Nephron (organoid): ENCODE data around the gene LRP4.

Source experiments
- H3K27ac Mint-ChIP-seq, 3 experiments: 2 replicates each; pipeline ENCODE4 v1.8.0; 2020; ENCODE audit warnings: mixed read lengths in 3 of 3, mild to moderate bottlenecking in 2 of 3, moderate library complexity in 1 of 3
- H3K27me3 Mint-ChIP-seq: 2 replicates; pipeline ENCODE4 v1.8.0; 2021; ENCODE audit warnings: low read depth, mild to moderate bottlenecking, moderate library complexity, mixed read lengths
- H3K36me3 Mint-ChIP-seq: 2 replicates; pipeline ENCODE4 v1.8.0; 2020; ENCODE audit warnings: low read depth, mixed read lengths
- H3K4me1 Mint-ChIP-seq: 2 replicates; pipeline ENCODE4 v1.8.0; 2020; ENCODE audit warnings: mixed read lengths
- H3K4me3 Mint-ChIP-seq, 3 experiments: 2 replicates each; pipeline ENCODE4 v1.8.0; 2020; ENCODE audit warnings: mild to moderate bottlenecking in 3 of 3, mixed read lengths in 3 of 3, moderate library complexity in 2 of 3
- H3K9me3 Mint-ChIP-seq: 2 replicates; pipeline ENCODE4 v1.8.0; 2020; ENCODE audit warnings: mixed read lengths
- TF ChIP-seq, protein P1 (sequence below), 3 experiments: fragments of 200-600 bp; sonication (generic); IDR thresholded peaks; one replicate each; pipeline ENCODE4 v1.5.0; 2021; ENCODE audit warnings: antibody characterized with exemption in 3 of 3; ENCODE audit not compliant: unreplicated experiment in 3 of 3

Gene LRP4

DNA sequence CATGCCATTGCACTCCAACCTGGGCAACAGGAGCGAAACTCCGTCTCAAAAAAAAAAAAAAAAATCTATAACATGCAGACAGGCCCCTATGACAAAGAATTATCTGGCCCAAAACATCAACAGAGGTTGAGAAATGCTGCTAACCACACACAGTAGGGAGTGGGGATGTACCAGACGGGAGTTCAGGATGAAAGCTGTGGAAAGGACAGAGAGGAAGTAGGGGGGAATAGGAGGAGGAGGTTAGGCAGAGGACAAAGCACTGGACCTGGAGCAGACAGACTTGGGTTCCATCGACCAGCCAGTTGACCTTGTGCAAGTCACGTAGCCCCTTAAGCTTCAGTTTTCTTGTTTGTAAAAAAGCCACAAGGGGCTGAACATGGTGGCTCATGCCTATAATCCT, 12.5 kb downstream of the LRP4 start:
- TF ChIP-seq, protein P1, sequence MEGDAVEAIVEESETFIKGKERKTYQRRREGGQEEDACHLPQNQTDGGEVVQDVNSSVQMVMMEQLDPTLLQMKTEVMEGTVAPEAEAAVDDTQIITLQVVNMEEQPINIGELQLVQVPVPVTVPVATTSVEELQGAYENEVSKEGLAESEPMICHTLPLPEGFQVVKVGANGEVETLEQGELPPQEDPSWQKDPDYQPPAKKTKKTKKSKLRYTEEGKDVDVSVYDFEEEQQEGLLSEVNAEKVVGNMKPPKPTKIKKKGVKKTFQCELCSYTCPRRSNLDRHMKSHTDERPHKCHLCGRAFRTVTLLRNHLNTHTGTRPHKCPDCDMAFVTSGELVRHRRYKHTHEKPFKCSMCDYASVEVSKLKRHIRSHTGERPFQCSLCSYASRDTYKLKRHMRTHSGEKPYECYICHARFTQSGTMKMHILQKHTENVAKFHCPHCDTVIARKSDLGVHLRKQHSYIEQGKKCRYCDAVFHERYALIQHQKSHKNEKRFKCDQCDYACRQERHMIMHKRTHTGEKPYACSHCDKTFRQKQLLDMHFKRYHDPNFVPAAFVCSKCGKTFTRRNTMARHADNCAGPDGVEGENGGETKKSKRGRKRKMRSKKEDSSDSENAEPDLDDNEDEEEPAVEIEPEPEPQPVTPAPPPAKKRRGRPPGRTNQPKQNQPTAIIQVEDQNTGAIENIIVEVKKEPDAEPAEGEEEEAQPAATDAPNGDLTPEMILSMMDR (IDR thresholded peaks at IDR 0.05; ENCODE audit: unreplicated experiment in 3 of 3): no peak
- H3K4me3 Mint-ChIP-seq: no peak overlapping the region
- peaks cover 27% of the 10 kb centered on the region for H3K4me1 Mint-ChIP-seq
- H3K36me3 Mint-ChIP-seq: peaks cover 6% of the 10 kb centered on the region
- H3K9me3 Mint-ChIP-seq: no peaks in the 10 kb centered on the region
- H3K27ac Mint-ChIP-seq: no peak overlapping the region
- H3K27me3 Mint-ChIP-seq: no peaks in the 10 kb centered on the region

- Mint-ChIP-seq H3K27me3 (no peaks in the 10 kb centered on the region), H3K27ac (no peak overlapping the region), H3K4me1 (peaks cover 27% of the 10 kb centered on the region), H3K9me3 (no peaks in the 10 kb centered on the region), H3K36me3 (peaks cover 18% of the 10 kb centered on the region), H3K4me3 (no peak overlapping the region)
- TF ChIP-seq, protein P1 (IDR thresholded peaks at IDR 0.05; ENCODE audit: unreplicated experiment in 3 of 3): no peak
Observed at GRCh38 chr11:46903846-46904245, 14.5 kb downstream of the LRP4 start.

- H3K9me3 Mint-ChIP-seq: no peaks in the 10 kb centered on the region
- no peak overlapping the region for H3K27ac Mint-ChIP-seq
- H3K4me1 Mint-ChIP-seq: peaks cover 27% of the 10 kb centered on the region
- no peak overlapping the region for H3K4me3 Mint-ChIP-seq
- no peaks in the 10 kb centered on the region for H3K27me3 Mint-ChIP-seq
- TF ChIP-seq, protein P1 (IDR thresholded peaks at IDR 0.05; ENCODE audit: unreplicated experiment in 3 of 3): no peak
- peaks cover 25% of the 10 kb centered on the region for H3K36me3 Mint-ChIP-seq
Observed at GRCh38 chr11:46902694-46903093, 15.7 kb downstream of the LRP4 start.

DNA sequence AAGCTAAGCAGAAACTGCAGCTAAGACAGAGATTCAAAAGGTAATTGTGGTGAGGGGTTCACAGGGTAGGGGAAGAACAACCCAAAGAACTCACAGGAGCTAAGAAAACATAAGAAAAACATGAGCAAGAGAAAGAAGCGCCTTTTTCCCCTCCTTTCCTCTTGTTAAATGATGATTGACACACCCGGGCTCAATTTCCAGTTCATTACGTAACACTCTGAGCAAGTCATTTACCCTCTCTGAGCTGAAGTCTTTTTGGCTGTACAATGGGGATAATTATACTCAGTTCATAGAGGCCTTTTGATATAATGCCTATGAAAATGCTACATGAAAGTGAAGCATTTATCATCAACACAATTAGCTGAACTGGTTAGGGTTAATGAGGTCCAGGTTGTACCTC, 17.2 kb downstream of the LRP4 start:
- no peaks in the 10 kb centered on the region for H3K9me3 Mint-ChIP-seq
- H3K36me3 Mint-ChIP-seq: peaks cover 31% of the 10 kb centered on the region
- TF ChIP-seq, protein P1 (IDR thresholded peaks at IDR 0.05; ENCODE audit: unreplicated experiment in 3 of 3): no peak
- no peak overlapping the region for H3K27ac Mint-ChIP-seq
- H3K4me1 Mint-ChIP-seq: peaks cover 15% of the 10 kb centered on the region
- H3K27me3 Mint-ChIP-seq: no peaks in the 10 kb centered on the region
- no peak overlapping the region for H3K4me3 Mint-ChIP-seq

DNA sequence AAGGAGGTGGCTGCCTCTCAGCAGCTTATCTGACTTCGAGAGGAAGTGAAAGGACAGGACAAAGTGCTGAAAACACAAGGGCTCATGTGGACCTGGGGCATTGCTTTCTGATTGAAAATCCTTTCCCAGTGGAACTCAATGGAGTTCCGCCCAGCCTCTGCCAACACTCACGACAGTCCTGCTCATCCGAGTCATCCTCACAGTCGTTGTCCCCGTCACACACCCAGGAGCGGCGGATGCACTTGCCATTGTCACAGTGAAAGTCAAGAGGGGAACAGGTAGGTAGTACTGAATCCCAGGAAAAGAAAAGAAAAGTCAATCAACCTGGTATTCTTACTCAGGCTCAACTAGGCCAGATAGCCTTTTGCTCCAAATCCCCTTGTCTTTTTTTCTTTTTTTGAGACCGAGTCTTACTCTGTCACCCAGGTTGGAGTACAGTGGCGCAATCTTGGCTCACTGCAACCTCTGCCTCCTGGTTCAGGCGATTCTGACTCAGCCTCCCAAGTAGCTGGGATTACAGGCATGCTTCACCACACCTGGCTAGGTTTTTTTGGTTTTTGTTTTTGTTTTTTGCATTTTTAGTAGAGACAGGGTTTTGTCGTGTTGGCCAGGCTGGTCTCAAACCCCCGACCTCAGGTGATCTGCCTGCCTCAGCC, 18.1 kb downstream of the LRP4 start:
- Mint-ChIP-seq H3K36me3 (peaks cover 38% of the 10 kb centered on the region), H3K9me3 (no peaks in the 10 kb centered on the region), H3K4me3 (no peak overlapping the region), H3K27me3 (no peaks in the 10 kb centered on the region), H3K4me1 (peaks cover 7% of the 10 kb centered on the region), H3K27ac (no peak overlapping the region)
- TF ChIP-seq, protein P1 (IDR thresholded peaks at IDR 0.05; ENCODE audit: unreplicated experiment in 3 of 3): no peak

GRCh38 chr11:46899501-46900025, 18.8 kb downstream of the LRP4 start:
- Mint-ChIP-seq H3K4me3 (no peak overlapping the region), H3K27ac (no peak overlapping the region), H3K36me3 (peaks cover 43% of the 10 kb centered on the region), H3K9me3 (no peaks in the 10 kb centered on the region), H3K4me1 (peaks cover 5% of the 10 kb centered on the region), H3K27me3 (no peaks in the 10 kb centered on the region)
- TF ChIP-seq, protein P1 (IDR thresholded peaks at IDR 0.05; ENCODE audit: unreplicated experiment in 3 of 3): no peak
